PC-3 (cell line): ENCODE measurements around the gene PTP4A2.

ENCODE experiments used
- EZH2 ChIP-seq: fragments of 300-600 bp; sonication (generic); IDR thresholded peaks from one replicate; pipeline ENCODE4 v1.6.1; 2017; ENCODE audit warnings: antibody characterized with exemption, mild to moderate bottlenecking, low read length; ENCODE audit not compliant: unreplicated experiment
- EZH2phosphoT487 ChIP-seq: fragments of 300-600 bp; sonication (generic); IDR thresholded peaks from 2 replicates; pipeline ENCODE4 v1.6.1; 2018; ENCODE audit warnings: mild to moderate bottlenecking, antibody characterized with exemption, low read length, borderline replicate concordance

DNA sequence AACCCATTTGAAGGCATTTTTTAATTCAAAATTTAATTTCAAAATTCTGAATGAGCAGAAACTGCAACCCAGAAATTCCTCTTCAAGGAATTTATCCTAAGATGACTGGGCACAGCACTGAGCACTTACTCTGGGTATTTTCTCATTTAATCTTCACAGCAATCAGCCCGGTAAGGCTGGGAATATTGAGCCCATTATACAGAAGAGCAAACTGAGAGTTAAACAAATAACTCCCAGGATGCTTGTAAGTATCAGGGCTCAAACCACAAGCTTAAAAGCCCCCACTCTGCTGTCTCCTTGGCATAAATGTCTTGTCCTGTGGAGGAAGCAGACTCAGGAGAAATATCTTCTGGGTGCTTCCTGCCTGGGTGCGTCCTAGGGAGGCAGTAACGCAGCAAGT lies 69.3 kb downstream of the PTP4A2 start:
- TF ChIP-seq EZH2phosphoT487 = no peak
- TF ChIP-seq EZH2 = no peak
